Endometrial microvascular endothelial cells (primary cell): ENCODE results near the gene PMM2. TPM values are rescaled to one million over a fixed set of nuclear protein-coding genes. Genes with fewer than 3 reads are reported as not detected.
"Not testable (repeated sequence)": the region's sequence is repeated elsewhere in the genome, so short reads cannot be mapped to it uniquely, and the experiment has no call there.

Source experiments
- in situ Hi-C: cut with HindIII; loops from 2 replicates; pipeline ENCODE4 v1.10.0; 2017; ENCODE audit warnings: low sequenced_read_pairs, low pct_unique_long_range_greater_than_20kb; ENCODE audit errors: inconsistent ontology term
- total RNA-seq: library from RNA; depleted of rRNA; stranded (reverse); fragments of >200 nt; gene quantifications from one replicate; pipeline ENCODE4 v1.2.3, GENCODE V29; 2015; ENCODE audit errors: inconsistent ontology term

PMM2 gene
- 55.6 TPM for total RNA-seq

- in situ Hi-C loops = no loop called here
Observed at GRCh38 chr16:8797364-8798173, at the start of gene PMM2, which contains the start of gene TMEM186. PMM2 (plus strand) TSS chr16:8797839; CDS start chr16:8797883, 44 bp downstream. TMEM186 (minus strand) TSS chr16:8797639; CDS start chr16:8797614, 25 bp downstream.

GRCh38 chr16:8748944-8749343 lies 48.7 kb upstream of the PMM2 start:
- in situ Hi-C loops = not testable (repeated sequence)

DNA sequence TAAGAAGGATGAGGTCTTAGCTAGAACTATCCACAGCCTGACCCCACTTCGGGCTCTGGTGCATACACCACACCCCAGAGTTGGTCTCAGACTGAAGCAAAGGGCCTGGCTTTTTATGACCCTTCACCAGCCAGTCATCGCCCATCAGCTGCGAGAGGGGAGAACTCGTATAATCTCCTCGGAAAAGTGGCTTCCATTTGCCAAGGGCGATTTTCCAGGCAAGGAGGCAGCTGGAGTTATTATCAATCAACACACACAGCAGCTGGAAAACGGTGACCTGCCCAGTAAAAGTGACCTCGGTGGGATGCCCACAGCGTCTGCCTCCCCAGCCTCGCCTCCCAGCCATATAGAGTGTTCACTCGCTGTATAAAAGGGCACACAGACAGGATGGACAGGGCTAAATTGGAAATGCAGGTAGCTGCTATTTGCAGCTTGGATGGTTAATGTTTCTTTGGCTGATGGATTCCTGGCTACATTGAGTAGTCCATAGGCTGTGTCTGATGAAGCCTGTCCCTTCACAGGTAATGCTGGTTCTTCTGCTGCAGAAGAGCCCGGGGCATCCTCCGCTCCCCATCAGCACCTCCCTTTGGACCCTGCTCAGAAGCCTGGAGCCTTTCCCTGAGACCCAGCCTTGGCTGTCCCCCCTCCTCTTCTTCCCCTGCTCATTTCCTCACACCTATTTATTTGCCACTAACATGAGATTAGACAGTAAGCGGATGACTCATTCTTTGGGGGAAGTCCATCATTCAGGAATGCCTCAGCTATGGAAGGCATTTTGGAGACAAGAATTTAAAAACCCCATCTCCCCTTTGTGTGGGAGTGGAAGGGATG lies 45.9 kb upstream of the PMM2 start:
- in situ Hi-C loops = no loop called here

- in situ Hi-C loops = no loop called here
Observed at GRCh38 chr16:8752706-8753105, 44.9 kb upstream of the PMM2 start.

GRCh38 chr16:8753416-8754054 lies 44.1 kb upstream of the PMM2 start:
- in situ Hi-C loops = no loop called here

DNA sequence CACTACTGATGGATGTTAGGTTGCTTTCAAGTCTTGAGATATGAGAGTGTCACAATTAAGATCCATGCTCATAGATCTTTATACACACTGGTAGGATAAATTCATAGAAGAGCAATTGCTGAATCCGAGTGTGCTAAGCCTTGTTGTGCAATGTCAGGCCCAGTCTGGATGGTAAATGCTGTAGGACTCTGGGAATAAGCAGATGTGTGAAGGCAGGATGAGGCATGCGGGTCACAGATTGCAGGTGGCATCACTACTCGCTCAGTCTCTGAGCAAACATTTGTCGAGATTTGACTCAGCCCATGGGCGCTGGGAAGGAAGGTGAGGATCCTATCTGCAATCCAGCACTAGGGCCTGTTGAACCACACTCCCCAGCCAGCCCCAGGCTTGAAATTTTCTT lies 40.9 kb upstream of the PMM2 start:
- in situ Hi-C loops = no loop called here

DNA sequence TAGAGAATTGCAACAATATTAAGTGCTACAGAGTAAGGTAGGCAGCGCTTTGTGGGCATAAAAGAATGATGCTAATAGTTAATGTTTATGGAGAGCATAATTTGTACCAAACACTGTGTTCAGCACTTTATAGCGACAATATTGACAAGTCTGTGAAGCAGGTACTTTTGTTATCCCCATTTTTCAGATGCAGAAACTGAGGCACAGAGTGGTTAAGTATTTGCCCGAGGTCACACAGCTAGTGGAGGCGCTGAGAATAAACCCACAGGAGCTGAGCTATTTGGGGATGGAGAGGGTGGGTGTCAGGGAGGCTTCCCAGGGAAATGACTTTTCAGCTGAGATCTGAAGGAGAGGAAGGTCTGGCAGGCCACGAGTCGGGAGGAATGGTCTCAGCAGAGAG lies 39.6 kb upstream of the PMM2 start:
- in situ Hi-C loops = no loop called here

- in situ Hi-C loops = no loop called here
Observed at GRCh38 chr16:8760021-8760420, 37.6 kb upstream of the PMM2 start.

- in situ Hi-C loops = no loop called here
Observed at GRCh38 chr16:8761078-8761477, 36.6 kb upstream of the PMM2 start.

DNA sequence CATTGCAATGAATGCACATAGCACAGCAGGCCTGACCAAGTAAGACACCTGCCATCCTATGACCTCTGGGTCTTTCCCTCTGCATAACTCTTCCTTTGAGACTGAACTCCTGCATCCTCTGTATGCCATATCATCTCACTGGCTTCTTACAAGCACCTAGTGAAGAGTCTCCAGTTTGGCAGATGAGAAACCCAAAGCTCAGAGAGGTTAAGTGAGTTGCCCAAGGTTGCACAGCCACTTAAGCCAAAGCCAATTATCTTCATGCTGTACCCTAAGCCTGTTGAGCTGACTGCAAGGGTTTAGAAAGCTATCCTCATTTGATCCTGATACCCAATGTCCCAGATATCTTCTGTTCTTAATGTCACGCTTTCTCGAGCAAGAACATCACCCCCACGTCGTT lies 35.4 kb upstream of the PMM2 start:
- in situ Hi-C loops = no loop called here

DNA sequence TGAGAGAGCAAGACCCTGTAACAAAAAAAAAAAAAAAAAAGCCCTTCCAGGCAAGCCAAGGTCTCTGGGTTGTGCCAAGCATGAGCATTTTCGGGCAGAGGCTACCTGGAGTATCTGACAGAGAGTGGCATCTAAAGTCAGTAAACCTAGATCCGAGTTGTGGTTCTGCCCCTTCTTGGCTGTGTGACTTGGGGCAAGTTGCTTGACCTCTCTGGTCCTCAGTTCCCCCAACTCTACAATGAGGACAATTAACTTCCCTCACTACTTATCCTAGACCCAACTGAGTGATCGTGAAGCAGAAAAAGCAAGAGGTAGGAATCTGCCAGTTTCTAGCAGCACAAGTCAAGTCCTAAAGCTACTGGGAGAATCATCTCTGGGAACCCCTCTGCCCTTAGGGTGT lies 34.6 kb upstream of the PMM2 start:
- in situ Hi-C loops = no loop called here

DNA sequence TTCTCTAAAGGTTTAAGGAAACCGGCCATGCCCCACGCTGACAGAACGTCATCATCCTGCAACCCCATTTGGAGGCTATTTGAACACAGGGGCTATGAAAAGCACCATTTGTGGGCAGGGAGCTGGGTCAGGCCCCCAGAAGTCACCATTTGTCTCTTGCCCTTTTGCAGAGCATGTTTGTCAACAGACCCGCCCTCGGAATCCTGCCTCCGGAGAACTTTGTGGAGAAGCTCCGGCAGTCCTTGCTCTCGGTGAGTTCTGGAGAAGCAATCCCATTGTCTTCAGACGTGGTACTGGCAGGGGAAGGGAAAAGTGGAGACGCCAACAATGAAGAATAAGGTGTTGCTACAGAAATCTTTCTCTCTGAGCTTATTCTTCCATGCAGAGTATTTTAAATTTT lies 33.7 kb upstream of the PMM2 start:
- in situ Hi-C loops = no loop called here

GRCh38 chr16:8764525-8765250 lies 33.0 kb upstream of the PMM2 start:
- in situ Hi-C loops = no loop called here

DNA sequence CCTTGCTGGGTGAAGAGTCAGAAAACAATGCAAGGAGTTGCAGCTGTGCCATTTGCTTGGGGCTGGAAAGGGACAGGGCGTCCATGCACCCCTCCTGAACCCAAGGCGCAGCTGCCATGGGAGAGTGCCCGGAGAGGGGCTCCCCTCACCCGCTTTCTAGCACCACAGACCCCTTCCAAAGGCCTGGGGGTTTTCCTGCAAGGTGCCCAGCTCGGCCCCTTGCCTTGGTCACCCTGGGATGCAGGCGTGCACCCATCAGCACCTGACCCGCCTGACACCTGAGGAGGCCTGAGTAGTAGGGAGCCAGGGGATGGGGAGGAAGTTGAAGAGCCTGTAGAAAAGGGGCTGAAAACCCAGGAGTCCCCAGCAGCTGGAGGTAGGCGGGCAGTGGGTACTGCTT lies 30.5 kb upstream of the PMM2 start:
- in situ Hi-C loops = no loop called here

DNA sequence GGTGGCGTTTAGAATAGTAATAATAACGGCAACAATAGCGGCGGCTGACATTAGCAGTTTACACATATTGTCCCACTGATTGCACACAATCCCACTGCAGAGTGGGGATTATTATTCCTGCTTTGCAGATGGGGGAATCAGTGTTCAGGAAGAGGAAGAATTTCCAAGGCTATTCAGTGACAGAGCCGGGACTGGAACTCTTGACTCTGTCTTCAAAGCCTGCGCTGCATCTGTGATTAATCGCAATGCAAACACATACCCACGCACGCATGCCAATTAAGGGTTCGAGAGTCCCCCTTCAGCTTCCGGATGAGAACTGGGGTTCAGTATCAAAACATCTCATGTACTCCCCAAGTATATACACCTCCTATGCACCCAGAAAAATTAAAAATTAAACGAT lies 29.4 kb upstream of the PMM2 start:
- in situ Hi-C loops = no loop called here

GRCh38 chr16:8768692-8769091 lies 28.9 kb upstream of the PMM2 start:
- in situ Hi-C loops = no loop called here

GRCh38 chr16:8773537-8773936 lies 24.1 kb upstream of the PMM2 start:
- in situ Hi-C loops = no loop called here

DNA sequence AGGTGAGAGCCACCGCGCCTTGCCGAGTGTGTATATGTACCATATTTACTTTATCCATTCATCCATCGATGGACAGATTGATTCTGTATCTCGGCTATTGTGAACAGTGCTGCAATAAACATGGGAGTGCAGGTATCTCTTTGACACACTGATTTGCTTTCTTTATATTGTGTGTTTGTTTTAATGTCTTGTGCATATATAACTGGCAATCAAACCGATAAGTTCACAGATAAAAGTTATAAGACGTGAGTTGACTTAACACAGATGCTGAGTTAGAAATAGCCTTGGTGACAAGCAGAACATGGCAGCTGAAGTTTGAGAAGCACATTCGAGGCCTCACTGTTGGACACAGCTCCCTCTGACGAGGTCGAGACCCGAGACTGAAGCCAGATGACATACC lies 23.4 kb upstream of the PMM2 start:
- in situ Hi-C loops = no loop called here

- in situ Hi-C loops = no loop called here
Observed at GRCh38 chr16:8775359-8775758, 22.3 kb upstream of the PMM2 start.
